Astrocyte of the cerebellum (primary cell): ENCODE measurements around the gene ZNF853.
A peak's percentile ranks its signal among the peaks of the same experiment; 100 is the strongest.

ENCODE experiments used
- DNase-seq: peaks from one replicate; pipeline ENCODE4 v3.0.0-alpha.2; 2011; ENCODE audit warnings: low read depth
- H3K4me3 ChIP-seq: 2 replicates; pipeline ENCODE4 v1.5.1; 2011; ENCODE audit warnings: mild to moderate bottlenecking, low read depth, low read length, moderate library complexity
- in situ Hi-C: cut with HindIII; loops from 2 replicates; pipeline ENCODE4 v1.10.0; 2017; ENCODE audit warnings: low sequenced_read_pairs
- TF ChIP-seq, protein P1 (sequence below): IDR thresholded peaks from 2 replicates; pipeline ENCODE4 v1.5.1; 2012; ENCODE audit warnings: low read length, low read depth, moderate library complexity, mild to moderate bottlenecking; ENCODE audit errors: missing control alignments

Gene ZNF853

GRCh38 chr7:6637544-6638229 lies 22.3 kb downstream of the ZNF853 start:
- no peak for DNase-seq
- TF ChIP-seq, protein P1, sequence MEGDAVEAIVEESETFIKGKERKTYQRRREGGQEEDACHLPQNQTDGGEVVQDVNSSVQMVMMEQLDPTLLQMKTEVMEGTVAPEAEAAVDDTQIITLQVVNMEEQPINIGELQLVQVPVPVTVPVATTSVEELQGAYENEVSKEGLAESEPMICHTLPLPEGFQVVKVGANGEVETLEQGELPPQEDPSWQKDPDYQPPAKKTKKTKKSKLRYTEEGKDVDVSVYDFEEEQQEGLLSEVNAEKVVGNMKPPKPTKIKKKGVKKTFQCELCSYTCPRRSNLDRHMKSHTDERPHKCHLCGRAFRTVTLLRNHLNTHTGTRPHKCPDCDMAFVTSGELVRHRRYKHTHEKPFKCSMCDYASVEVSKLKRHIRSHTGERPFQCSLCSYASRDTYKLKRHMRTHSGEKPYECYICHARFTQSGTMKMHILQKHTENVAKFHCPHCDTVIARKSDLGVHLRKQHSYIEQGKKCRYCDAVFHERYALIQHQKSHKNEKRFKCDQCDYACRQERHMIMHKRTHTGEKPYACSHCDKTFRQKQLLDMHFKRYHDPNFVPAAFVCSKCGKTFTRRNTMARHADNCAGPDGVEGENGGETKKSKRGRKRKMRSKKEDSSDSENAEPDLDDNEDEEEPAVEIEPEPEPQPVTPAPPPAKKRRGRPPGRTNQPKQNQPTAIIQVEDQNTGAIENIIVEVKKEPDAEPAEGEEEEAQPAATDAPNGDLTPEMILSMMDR: no peak
- H3K4me3 ChIP-seq: peak overlapping the region; percentile 67
- in situ Hi-C loops: loop anchor here (10.0 kb wide), 1 partner anchor 93 kb away; no protein-coding TSS in a partner anchor

DNA sequence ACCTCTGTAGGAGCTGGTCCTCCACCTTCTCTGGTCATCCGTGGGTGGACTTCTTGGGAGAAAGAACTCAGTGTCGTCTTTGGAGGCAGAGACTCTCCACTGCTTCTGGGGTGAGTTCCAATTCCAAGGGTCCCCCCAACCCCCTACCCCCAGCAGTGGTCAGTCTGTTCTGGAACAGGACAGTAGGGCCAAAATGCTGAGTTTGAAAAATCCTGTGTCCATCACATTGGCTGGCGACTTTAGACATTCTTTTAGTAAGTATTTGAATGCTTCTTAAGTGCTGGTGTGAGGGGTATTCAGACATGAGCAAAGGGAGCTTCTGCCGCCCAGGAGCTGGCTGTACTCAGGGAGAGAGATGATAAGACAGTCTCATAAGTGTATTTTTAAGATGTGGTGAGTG lies 23.6 kb downstream of the ZNF853 start:
- in situ Hi-C loops: loop anchor here (10.0 kb wide), 1 partner anchor 94 kb away; no protein-coding TSS in a partner anchor
- H3K4me3 ChIP-seq: no peak overlapping the region
- TF ChIP-seq, protein P1: no peak
- DNase-seq: no peak

DNA sequence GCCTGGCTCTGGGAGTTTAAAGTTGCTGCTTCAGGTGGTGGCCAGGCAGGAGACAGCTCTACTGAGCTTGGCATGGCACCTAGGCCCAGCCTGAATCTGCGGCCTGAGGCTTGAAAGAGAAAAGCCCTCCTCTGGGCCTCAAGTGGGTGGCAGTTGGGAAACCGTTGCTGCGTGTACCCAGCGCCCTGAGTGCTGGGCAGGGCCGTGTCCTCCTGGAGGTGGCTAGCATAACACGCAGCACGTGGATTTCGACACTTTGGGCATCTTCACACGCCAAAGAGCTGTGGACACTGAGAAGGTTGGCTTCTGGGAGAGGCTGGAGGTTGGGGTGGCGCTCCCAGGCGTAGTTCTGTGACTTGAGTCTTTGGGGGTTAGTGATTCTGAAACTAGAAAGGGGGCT lies 24.2 kb downstream of the ZNF853 start:
- in situ Hi-C loops: loop anchor here (10.0 kb wide), 1 partner anchor 95 kb away; no protein-coding TSS in a partner anchor
- no peak for DNase-seq

DNA sequence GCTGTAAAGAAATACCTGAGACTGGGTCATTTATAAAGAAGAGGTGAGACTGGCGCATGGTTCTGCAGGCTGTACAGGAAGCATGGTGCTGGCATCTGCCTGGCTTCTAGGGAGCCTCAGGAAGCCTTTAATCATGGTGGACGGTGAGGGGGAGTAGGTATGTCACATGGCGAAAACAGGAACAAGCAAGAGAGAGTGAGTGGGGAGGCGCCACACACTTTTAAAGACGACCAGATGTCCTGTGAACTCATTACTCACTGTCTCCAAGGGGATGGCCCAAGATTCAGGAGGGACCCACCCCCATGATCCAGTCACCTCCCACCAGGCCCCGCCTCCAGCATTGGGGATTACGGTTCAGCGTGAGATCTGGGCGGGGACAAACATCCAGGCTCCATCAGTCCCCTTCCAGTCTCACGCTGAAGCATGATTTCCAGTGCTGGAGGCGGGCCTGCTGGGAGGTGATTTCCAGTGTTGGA lies 24.9 kb downstream of the ZNF853 start:
- in situ Hi-C loops: no loop called here
- no peak for DNase-seq
- H3K4me3 ChIP-seq: no peak overlapping the region
- TF ChIP-seq, protein P1: no peak

More for the DNA sequence above, 24.2 kb downstream of the ZNF853 start:
- H3K4me3 ChIP-seq: no peak overlapping the region
- TF ChIP-seq, protein P1: no peak

DNA sequence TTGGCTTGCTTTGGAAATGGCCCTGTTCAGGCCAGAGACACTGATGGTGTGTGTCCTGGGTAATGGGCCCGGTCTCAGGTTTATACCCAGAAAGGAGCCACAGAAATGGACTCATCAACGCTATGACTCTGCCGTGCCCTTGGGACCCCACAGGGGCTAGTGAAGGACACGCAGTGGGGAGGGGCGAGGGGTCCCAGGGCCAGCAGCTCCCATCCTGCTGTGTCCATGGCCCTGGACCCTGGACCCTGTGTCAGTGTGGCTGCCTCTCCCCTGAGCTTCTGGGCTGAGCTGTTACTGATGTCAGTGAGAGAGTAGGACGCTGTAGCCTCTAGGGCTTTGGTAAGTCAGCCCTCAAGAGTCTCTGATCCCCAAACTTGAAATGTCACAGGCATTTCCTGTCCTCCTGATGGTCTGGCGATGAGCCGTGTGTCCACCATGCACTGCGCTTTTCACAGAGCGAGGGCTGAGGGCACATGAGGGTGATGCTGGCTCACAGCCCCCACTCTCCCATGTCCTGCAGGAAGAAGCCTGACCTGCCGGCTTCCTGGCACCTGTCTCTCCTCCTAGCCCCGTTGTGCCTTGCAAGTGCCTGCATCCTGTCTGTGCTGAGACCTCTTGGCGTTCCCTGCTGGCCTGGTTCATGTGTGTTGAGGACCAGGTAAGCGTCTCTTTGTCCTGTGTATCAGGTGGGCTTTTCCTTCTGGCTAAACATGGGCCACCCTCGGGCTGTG lies 26.1 kb downstream of the ZNF853 start:
- no peak overlapping the region for H3K4me3 ChIP-seq
- no peak for DNase-seq
- TF ChIP-seq, protein P1: no peak
- in situ Hi-C loops: no loop called here

DNA sequence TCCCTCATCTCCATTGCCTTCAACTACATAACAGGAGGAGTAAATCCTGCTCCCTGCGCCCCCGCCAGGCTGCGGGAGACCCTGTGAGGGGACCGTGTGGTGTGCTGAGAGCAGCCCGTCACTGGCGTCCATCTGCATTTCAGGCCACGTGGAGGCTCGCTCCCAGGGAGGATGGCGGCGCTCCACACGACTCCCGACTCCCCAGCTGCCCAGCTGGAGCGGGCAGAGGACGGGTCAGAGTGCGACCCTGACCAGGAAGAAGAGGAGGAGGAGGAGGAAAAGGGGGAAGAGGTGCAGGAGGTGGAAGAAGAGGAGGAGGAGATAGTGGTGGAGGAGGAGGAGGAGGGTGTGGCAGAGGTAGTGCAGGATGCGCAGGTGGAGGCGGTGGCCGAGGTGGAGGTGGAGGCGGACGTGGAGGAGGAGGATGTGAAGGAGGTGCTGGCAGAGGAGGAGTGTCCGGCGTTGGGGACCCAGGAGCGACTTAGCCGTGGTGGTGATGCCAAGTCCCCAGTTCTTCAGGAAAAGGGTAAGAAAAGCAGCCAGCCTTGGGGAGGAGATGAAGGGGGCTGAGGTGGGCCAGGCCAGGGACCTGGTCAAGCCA lies 26.9 kb downstream of the ZNF853 start:
- no peak for DNase-seq
- TF ChIP-seq, protein P1: no peak
- in situ Hi-C loops: no loop called here
- no peak overlapping the region for H3K4me3 ChIP-seq
